ENCODE measurements around the gene YJEFN3. TPM values are rescaled to one million over a fixed set of nuclear protein-coding genes. Genes with fewer than 3 reads are reported as not detected.

The YJEFN3 gene
- polyA plus RNA-seq, 2 of the 4 experiments (the other 2 are of a cell fraction), result 3.2 to 7.2 TPM

DNA sequence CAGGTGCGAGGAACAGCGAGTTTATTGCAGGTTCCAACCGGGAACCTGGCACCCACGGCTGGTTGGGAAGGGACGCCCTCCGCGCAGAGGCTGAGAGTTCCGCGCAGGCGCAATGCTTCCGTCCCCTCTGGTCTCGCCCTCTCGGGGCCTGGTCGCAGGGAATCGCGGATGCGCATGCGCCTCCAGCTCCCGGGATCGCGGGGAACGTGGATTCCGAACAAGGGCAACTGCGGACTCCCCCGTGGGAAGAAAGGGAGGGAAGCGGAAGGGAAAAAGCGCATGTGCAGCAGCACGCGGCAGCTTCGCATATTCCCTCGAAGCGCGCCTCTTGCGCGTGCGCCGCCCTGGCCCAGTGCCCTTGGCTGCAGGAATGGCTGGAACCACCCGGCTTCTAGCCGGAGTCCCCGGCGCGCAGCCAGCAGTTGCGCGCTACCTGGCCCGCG, 14.5 kb upstream of the YJEFN3 start:
- no peak for DNase-seq (ENCODE audit: low read depth in 1 of 2, low spot score in 1 of 2)
- Histone ChIP-seq H3K9me3 (no peaks in the 10 kb centered on the region), H3K4me2 (no peak overlapping the region), H3K27ac (no peak overlapping the region), H3K4me3 (no peak overlapping the region), H3K4me1 (peaks cover 8% of the 10 kb centered on the region; the same call in 2 of the 3 replicates)
- TF ChIP-seq ESRRA (IDR thresholded peaks at IDR 0.05; ENCODE audit: borderline replicate concordance, low read length) (no peak), EP300 (IDR thresholded peaks at IDR 0.05) (no peak), RFX5 (IDR thresholded peaks at IDR 0.05) (no peak), HEYL (CRISPR knock-in tag; IDR thresholded peaks at IDR 0.05) (no peak), NFE2L2 (conservative IDR thresholded peaks at IDR 0.05; ENCODE audit: low read length) (no peak)
- no peak for FAIRE-seq
- 97% methylated on average over 33 of the region's 46 CpGs for WGBS (ENCODE audit: missing lambda C conversion rate)
- no peak for ATAC-seq
- ChIA-PET CTCF (interaction anchor here (0.7 to 1.4 kb wide), 2 partner anchors 24 to 40 kb away, joined by 3 read pairs; no protein-coding TSS in a partner anchor), POLR2A (no interaction called here)

DNA sequence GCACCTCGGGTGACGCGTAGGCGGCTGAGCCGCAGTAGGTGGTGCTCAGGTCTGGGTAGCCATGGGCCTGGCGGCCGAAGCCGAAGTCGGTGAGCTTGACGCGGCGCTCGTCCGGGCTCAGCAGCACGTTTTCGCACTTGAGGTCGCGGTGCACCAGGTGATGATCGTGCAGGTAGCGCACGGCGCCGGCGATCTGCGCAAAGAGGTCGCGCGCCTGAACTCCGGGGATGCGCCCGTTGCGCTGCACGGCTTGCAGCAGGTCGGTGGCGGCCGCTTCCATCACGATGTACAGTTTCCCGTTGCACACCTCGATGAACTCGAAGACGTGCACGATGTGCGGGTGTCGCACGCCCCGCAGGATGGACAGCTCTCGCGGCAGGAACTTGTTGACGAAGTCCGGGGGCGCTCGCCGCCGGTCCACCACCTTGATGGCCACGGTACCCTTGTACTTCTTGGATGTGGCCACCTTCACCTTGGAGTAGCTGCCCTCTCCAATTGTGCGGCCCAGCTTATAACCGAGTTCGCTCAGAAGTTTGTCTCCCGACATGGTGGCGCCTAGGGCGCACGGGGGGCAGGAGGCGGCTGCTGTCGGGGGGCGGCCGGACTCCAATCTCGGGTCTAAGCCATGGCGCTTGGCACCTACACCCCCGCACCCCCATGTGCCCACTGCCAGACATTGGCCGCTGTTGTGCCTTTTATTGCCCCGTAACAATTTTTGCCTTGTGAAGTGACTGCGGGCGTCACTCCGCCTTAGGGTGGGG, 13.7 kb upstream of the YJEFN3 start, which contains the start of gene TSSK6:
Gene TSSK6, minus strand, starts transcription at position 668 of the 761 bp plus-strand sequence. Its CDS starts 121 bp downstream, at position 547.
- no peak; a peak in 1 of 6 replicates for ATAC-seq
- CTCF ChIA-PET, result interaction anchor here (0.5 to 2.0 kb wide), 4 partner anchors 14 to 39 kb away, joined by 3 to 7 read pairs (median 3); no protein-coding TSS in a partner anchor

DNA sequence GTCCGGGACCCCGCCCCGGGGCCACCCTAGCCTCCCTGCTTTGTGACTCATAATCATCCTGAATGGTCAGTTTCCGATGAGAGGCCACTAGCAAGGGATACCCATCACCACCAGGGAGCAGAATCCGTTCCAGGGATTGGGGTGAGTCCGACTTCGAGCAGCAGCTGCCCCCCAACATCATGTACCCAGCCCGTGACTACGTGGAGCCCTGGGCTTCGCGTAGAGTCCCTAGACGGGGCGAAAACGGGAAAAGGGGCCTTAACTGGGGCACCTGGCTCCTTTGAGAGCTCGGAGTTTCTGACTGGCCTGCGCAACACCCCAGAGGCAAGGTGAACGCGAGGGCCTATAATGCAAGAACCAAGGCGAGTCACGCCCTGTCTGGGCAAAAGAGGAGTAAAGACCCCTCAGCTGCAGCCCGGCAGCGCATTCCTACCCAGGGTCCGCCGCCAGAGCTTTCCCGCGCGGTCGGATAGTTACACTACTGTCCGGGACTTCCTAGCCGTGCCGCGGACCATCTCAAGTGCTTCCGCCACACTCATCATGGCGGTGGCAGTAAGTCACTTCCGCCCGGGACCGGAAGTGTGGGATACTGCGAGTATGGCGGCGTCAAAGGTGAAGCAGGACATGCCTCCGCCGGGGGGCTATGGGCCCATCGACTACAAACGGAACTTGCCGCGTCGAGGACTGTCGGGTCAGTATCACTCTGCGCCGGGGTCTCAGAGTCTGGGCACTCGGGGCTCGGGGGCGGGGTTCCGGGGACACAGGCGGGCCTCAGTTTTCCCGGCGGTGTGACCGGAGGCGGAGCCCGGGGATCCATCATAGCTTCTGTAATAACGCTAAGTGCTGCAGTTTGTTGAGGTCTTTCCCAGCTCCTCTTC, 12.8 kb upstream of the YJEFN3 start, which contains the start of gene NDUFA13:
Gene NDUFA13, plus strand, starts transcription at position 584 of the 878 bp plus-strand sequence. Its CDS starts 14 bp downstream, at position 598.
- ATAC-seq (peak; percentile 95 to 97), DNase-seq (ENCODE audit: low read depth in 1 of 2, low spot score in 1 of 2) (peak; percentile 78 to 93), FAIRE-seq (no peak)
- no peaks in the 10 kb centered on the region for H3K9me3 ChIP-seq
- peak within 1 kb of the TSS; percentile 88 for H3K4me3 ChIP-seq
- peak within 1 kb of the TSS; percentile 85 to 96 for H3K27ac ChIP-seq
- peak within 1 kb of the TSS; percentile 91 for H3K4me2 ChIP-seq
- CTCF ChIA-PET, result interaction anchor here (0.5 to 2.0 kb wide), 5 partner anchors 14 to 129 kb away, joined by 3 to 7 read pairs (median 3); no protein-coding TSS in a partner anchor
- POLR2A ChIA-PET, result interaction anchor here (0.6 to 1.1 kb wide), 5 partner anchors 15 to 130 kb away, joined by 3 to 6 read pairs (median 5); partner anchors contain the start of gene GATAD2A
- 0% methylated on average over 12 of the region's 61 CpGs for WGBS (ENCODE audit: missing lambda C conversion rate)
- H3K4me1 ChIP-seq, result peaks cover 8% of the 10 kb centered on the region; the same call in 2 of the 3 replicates
- TF ChIP-seq ZNF302 (CRISPR knock-in tag; IDR thresholded peaks at IDR 0.05), result no peak
- peak; percentile 56; the same call in 1 of the 2 replicates for TF ChIP-seq PHF8 (IDR thresholded peaks at IDR 0.05; ENCODE audit: borderline replicate concordance, low read depth)
- no peak for TF ChIP-seq RCOR1 (IDR thresholded peaks at IDR 0.05; ENCODE audit: low read depth, low read length)
- TF ChIP-seq RAD21 (conservative IDR thresholded peaks at IDR 0.05 in 1 of 2, IDR thresholded peaks at IDR 0.05 in 1 of 2), result no peak
- TF ChIP-seq FOSL2 (IDR thresholded peaks at IDR 0.05), result no peak
- TF ChIP-seq FOSL2 (CRISPR knock-in tag; IDR thresholded peaks at IDR 0.05), result no peak
- no peak for TF ChIP-seq MYC (IDR thresholded peaks at IDR 0.05; ENCODE audit: borderline replicate concordance, low read length)
- no peak for TF ChIP-seq HOXB5 (CRISPR knock-in tag; IDR thresholded peaks at IDR 0.05)
- no peak for TF ChIP-seq BHLHE40 (IDR thresholded peaks at IDR 0.05; ENCODE audit: low read depth, low read length)
- no peak for TF ChIP-seq FOSB (CRISPR knock-in tag; IDR thresholded peaks at IDR 0.05)
- peak; percentile 82 for TF ChIP-seq POLR2A (IDR thresholded peaks at IDR 0.05; ENCODE audit: low read length)
- TF ChIP-seq, protein P1, sequence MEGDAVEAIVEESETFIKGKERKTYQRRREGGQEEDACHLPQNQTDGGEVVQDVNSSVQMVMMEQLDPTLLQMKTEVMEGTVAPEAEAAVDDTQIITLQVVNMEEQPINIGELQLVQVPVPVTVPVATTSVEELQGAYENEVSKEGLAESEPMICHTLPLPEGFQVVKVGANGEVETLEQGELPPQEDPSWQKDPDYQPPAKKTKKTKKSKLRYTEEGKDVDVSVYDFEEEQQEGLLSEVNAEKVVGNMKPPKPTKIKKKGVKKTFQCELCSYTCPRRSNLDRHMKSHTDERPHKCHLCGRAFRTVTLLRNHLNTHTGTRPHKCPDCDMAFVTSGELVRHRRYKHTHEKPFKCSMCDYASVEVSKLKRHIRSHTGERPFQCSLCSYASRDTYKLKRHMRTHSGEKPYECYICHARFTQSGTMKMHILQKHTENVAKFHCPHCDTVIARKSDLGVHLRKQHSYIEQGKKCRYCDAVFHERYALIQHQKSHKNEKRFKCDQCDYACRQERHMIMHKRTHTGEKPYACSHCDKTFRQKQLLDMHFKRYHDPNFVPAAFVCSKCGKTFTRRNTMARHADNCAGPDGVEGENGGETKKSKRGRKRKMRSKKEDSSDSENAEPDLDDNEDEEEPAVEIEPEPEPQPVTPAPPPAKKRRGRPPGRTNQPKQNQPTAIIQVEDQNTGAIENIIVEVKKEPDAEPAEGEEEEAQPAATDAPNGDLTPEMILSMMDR (IDR thresholded peaks at IDR 0.05), result no peak
- no peak for TF ChIP-seq CBX8 (IDR thresholded peaks at IDR 0.05)
- TF ChIP-seq CEBPB (IDR thresholded peaks at IDR 0.05), result 0 out of 4 replicates have a peak, but pooled peaks of 1 of the 2 experiments have one; percentile 5
- TF ChIP-seq ESRRA (IDR thresholded peaks at IDR 0.05; ENCODE audit: borderline replicate concordance, low read length), result no peak

More for the DNA sequence above, 13.7 kb upstream of the YJEFN3 start, which contains the start of gene TSSK6:
- peaks cover 8% of the 10 kb centered on the region; the same call in 2 of the 3 replicates for H3K4me1 ChIP-seq
- no peak for FAIRE-seq
- peak within 1 kb of the TSS; percentile 91 for H3K4me2 ChIP-seq
- WGBS (ENCODE audit: missing lambda C conversion rate), result 97% methylated on average over 69 of the region's 74 CpGs
- POLR2A ChIA-PET, result interaction anchor here (0.8 to 1.1 kb wide), 2 partner anchors 15 to 129 kb away, joined by 4 to 5 read pairs; no protein-coding TSS in a partner anchor
- H3K4me3 ChIP-seq, result peak within 1 kb of the TSS; percentile 88
- no peak for DNase-seq (ENCODE audit: low read depth in 1 of 2, low spot score in 1 of 2)
- peak within 1 kb of the TSS; percentile 85 to 96 for H3K27ac ChIP-seq
- TF ChIP-seq RARB (CRISPR knock-in tag; IDR thresholded peaks at IDR 0.05) (no peak), ZFP36 (IDR thresholded peaks at IDR 0.05; ENCODE audit: borderline replicate concordance, partially characterized antibody) (no peak), MAFK (IDR thresholded peaks at IDR 0.05; ENCODE audit: partially characterized antibody) (no peak), FOSL2 (IDR thresholded peaks at IDR 0.05) (no peak), FOSL2 (CRISPR knock-in tag; IDR thresholded peaks at IDR 0.05) (no peak), KDM5A (IDR thresholded peaks at IDR 0.05) (no peak), SMC3 (IDR thresholded peaks at IDR 0.05) (no peak), TFCP2L1 (CRISPR knock-in tag; IDR thresholded peaks at IDR 0.05) (no peak), NFE2L2 (conservative IDR thresholded peaks at IDR 0.05; ENCODE audit: low read length) (no peak), EHMT2 (IDR thresholded peaks at IDR 0.05; ENCODE audit: low read depth) (no peak), ZC3H11A (IDR thresholded peaks at IDR 0.05) (no peak), MYC (IDR thresholded peaks at IDR 0.05; ENCODE audit: borderline replicate concordance, low read length) (no peak), SREBF2 (IDR thresholded peaks at IDR 0.05) (no peak), EP300 (IDR thresholded peaks at IDR 0.05) (no peak), CEBPB (IDR thresholded peaks at IDR 0.05) (no peak), HOXB5 (CRISPR knock-in tag; IDR thresholded peaks at IDR 0.05) (no peak)
- TF ChIP-seq, protein P2, sequence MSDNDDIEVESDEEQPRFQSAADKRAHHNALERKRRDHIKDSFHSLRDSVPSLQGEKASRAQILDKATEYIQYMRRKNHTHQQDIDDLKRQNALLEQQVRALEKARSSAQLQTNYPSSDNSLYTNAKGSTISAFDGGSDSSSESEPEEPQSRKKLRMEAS (IDR thresholded peaks at IDR 0.05), result no peak
- TF ChIP-seq, protein P3, sequence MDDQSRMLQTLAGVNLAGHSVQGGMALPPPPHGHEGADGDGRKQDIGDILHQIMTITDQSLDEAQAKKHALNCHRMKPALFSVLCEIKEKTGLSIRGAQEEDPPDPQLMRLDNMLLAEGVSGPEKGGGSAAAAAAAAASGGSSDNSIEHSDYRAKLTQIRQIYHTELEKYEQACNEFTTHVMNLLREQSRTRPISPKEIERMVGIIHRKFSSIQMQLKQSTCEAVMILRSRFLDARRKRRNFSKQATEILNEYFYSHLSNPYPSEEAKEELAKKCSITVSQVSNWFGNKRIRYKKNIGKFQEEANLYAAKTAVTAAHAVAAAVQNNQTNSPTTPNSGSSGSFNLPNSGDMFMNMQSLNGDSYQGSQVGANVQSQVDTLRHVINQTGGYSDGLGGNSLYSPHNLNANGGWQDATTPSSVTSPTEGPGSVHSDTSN (IDR thresholded peaks at IDR 0.05), result no peak
- TF ChIP-seq, protein P4, sequence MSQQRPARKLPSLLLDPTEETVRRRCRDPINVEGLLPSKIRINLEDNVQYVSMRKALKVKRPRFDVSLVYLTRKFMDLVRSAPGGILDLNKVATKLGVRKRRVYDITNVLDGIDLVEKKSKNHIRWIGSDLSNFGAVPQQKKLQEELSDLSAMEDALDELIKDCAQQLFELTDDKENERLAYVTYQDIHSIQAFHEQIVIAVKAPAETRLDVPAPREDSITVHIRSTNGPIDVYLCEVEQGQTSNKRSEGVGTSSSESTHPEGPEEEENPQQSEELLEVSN (IDR thresholded peaks at IDR 0.05; ENCODE audit: borderline replicate concordance, low read depth), result no peak
- no peaks in the 10 kb centered on the region for H3K9me3 ChIP-seq

Measured in A549 (cell line).